ENCODE measurements around the gene CMTR1.
"Not testable (repeated sequence)": the region's sequence is repeated elsewhere in the genome, so short reads cannot be mapped to it uniquely, and the experiment has no call there.

The CMTR1 gene

GRCh38 chr6:37432916-37433656, at the start of gene CMTR1:
TSS of gene CMTR1 (plus strand) at chr6:37433221. CDS start at chr6:37435630, 2,409 bp downstream.
- peak; percentile 84 for DNase-seq (ENCODE audit: low spot score)

- DNase-seq (ENCODE audit: low spot score), result no peak
These were observed 44.4 kb upstream of the CMTR1 start for GRCh38 chr6:37388578-37388977.

GRCh38 chr6:37389857-37390256, 43.2 kb upstream of the CMTR1 start:
- no peak for DNase-seq (ENCODE audit: low spot score)

GRCh38 chr6:37391120-37391519, 41.9 kb upstream of the CMTR1 start:
- DNase-seq (ENCODE audit: low spot score), result no peak

- no peak for DNase-seq (ENCODE audit: low spot score)
These were observed 40.2 kb upstream of the CMTR1 start for GRCh38 chr6:37392821-37393220.

GRCh38 chr6:37393381-37393929, 39.6 kb upstream of the CMTR1 start:
- DNase-seq (ENCODE audit: low spot score), result no peak

- no peak for DNase-seq (ENCODE audit: low spot score)
These were observed 36.3 kb upstream of the CMTR1 start for GRCh38 chr6:37396571-37397180.

- no peak for DNase-seq (ENCODE audit: low spot score)
These were observed 33.9 kb upstream of the CMTR1 start for GRCh38 chr6:37399131-37399530.

GRCh38 chr6:37399795-37400490, 33.1 kb upstream of the CMTR1 start:
- DNase-seq (ENCODE audit: low spot score), result no peak

- DNase-seq (ENCODE audit: low spot score), result not testable (repeated sequence)
These were observed 31.4 kb upstream of the CMTR1 start for GRCh38 chr6:37401658-37402057.

GRCh38 chr6:37406726-37407341, 26.2 kb upstream of the CMTR1 start:
- no peak for DNase-seq (ENCODE audit: low spot score)

- no peak for DNase-seq (ENCODE audit: low spot score)
These were observed 25.1 kb upstream of the CMTR1 start for GRCh38 chr6:37407948-37408347.

GRCh38 chr6:37409501-37409900, 23.5 kb upstream of the CMTR1 start:
- no peak for DNase-seq (ENCODE audit: low spot score)

- no peak for DNase-seq (ENCODE audit: low spot score)
These were observed 15.6 kb upstream of the CMTR1 start for GRCh38 chr6:37417393-37417792.

GRCh38 chr6:37418722-37419121, 14.3 kb upstream of the CMTR1 start:
- no peak for DNase-seq (ENCODE audit: low spot score)

- DNase-seq (ENCODE audit: low spot score), result no peak
These were observed 6.7 kb upstream of the CMTR1 start for GRCh38 chr6:37426058-37426944.

- no peak for DNase-seq (ENCODE audit: low spot score)
These were observed 6.0 kb upstream of the CMTR1 start for GRCh38 chr6:37426945-37427510.

GRCh38 chr6:37429352-37429750, 3.7 kb upstream of the CMTR1 start:
- no peak for DNase-seq (ENCODE audit: low spot score)

- no peak for DNase-seq (ENCODE audit: low spot score)
These were observed 468 bp upstream of the CMTR1 start for GRCh38 chr6:37432590-37432915.

GRCh38 chr6:37433657-37434271, 743 bp downstream of the CMTR1 start:
- DNase-seq (ENCODE audit: low spot score), result peak; percentile 38

GRCh38 chr6:37435373-37435772, 2.4 kb downstream of the CMTR1 start:
- DNase-seq (ENCODE audit: low spot score), result no peak

Data from globus pallidus (tissue), 1 donor.